Fibroblast of pulmonary artery (primary cell): ENCODE results near the gene RBM28.
"Not testable (repeated sequence)": the region's sequence is repeated elsewhere in the genome, so short reads cannot be mapped to it uniquely, and the experiment has no call there.

ENCODE experiments used
- DNase-seq: peaks from one replicate; pipeline ENCODE4 v3.0.0-alpha.2; 2010; ENCODE audit warnings: low read depth
- H3K4me3 ChIP-seq: replicated peaks from 2 replicates; pipeline ENCODE4 v1.5.1; 2011; ENCODE audit warnings: low read depth, mild to moderate bottlenecking, control low read depth, low read length, moderate library complexity
- CTCF ChIP-seq: IDR thresholded peaks from 2 replicates; pipeline ENCODE4 v1.5.1; 2011; ENCODE audit warnings: mild to moderate bottlenecking, control low read depth, low read length, inconsistent platforms; ENCODE audit errors: missing control alignments

RBM28 gene

GRCh38 chr7:128303133-128303532 lies 40.6 kb downstream of the RBM28 start:
- no peak for DNase-seq
- no peak overlapping the region for H3K4me3 ChIP-seq
- no peak for TF ChIP-seq CTCF

- DNase-seq = no peak
- H3K4me3 ChIP-seq = no peak overlapping the region
- TF ChIP-seq CTCF = no peak
Measured at GRCh38 chr7:128302139-128302538, 41.6 kb downstream of the RBM28 start.

DNA sequence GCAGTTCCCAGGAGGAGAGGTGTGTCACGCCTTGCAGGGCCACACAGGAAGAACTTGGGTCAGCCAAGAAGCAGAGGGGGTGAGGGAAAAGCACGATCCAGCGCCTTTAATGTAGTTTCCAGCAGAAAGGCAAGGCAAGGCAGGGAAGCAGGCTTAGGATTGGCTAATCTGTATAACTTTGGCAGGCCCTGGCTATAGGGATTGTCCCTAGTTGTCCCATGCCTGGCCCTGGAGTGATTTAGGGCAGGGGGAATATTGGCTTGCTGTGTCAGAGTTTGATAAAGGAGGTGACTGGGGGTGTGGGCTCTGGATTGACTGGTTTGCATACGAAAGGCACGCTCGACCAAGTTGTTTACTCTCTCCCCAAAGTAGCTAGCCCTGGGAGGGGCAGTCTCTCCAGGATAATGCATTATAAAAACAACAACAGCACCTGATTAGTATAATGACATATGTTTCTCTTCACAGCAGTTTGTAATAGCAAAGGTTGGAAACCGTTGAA lies 44.5 kb downstream of the RBM28 start:
- H3K4me3 ChIP-seq = no peak overlapping the region
- peak; percentile 6 for DNase-seq
- no peak for TF ChIP-seq CTCF

DNA sequence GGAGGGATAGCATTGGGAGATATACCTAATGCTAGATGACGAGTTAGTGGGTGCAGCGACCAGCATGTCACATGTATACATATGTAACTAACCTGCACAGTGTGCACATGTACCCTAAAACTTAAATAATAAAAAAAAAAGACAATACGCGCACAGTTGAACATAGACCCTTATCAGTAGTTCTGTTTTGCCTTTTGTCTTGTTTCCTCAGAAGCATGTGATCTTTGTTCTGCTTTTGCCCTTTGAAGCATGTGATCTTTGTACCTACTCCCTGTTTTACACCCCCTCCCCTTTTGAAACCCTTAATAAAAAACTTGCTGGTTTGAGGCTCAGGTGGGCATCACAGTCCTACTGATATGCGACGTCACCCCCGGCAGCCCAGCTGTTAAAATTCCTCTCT lies 45.7 kb downstream of the RBM28 start:
- not testable (repeated sequence) for DNase-seq, H3K4me3 ChIP-seq

DNA sequence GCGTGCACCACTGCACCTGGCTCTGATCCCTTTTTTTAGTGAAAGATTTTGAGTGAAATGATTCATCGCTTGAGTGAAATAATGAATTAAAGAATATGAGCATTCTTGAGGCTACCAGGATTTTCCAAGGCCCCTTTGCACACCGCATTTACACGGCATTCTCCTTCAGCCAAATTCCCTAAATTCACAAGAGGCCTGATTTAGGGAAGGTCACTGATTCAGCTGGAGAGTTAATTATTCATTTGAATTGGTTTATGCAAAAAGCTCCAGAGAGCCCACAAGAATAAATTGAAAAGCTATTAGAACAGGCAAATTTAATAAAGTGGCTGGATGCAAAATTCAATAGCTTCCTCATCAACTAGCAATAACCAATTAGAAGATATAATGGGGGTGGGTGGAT lies 56.2 kb downstream of the RBM28 start:
- DNase-seq = no peak
- TF ChIP-seq CTCF = no peak
- no peak overlapping the region for H3K4me3 ChIP-seq

DNA sequence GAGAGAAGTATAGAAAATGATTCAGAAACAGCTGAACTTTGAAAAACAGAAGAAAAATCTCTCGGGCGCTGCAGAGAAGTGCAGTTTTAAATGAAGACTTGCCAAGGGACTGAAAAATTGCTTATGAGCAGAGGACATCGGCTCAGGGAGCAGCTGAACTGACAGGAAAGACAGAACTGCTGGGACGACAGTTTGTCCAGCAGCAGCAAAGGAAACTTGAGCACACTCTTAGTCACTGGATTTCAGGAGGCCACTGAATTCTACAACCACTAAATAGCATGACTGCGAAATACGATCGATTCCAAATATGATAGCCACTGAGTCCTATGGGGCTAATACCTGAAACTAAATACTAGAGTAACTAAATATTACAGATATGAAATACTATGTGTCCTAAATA lies 59.6 kb downstream of the RBM28 start:
- no peak for TF ChIP-seq CTCF
- no peak overlapping the region for H3K4me3 ChIP-seq
- DNase-seq = no peak

GRCh38 chr7:128281605-128282380 lies 61.9 kb downstream of the RBM28 start:
- no peak for TF ChIP-seq CTCF
- H3K4me3 ChIP-seq = no peak overlapping the region
- DNase-seq = no peak

GRCh38 chr7:128280451-128280850 lies 63.3 kb downstream of the RBM28 start:
- not testable (repeated sequence) for DNase-seq, H3K4me3 ChIP-seq
